ENCODE results near the gene HPCAL1.

GRCh38 chr2:10329880-10330699 lies 27.4 kb downstream of the HPCAL1 start:
- no peak for TF ChIP-seq CTCF (IDR thresholded peaks at IDR 0.05)
- TF ChIP-seq EZH2 (IDR thresholded peaks at IDR 0.05; ENCODE audit: borderline replicate concordance, insufficient read depth, low read depth, low read length, poor library complexity, severe bottlenecking) = no peak
